ES-I3 (cell line): ENCODE measurements around the gene ADGRV1.
"Not testable (repeated sequence)": the region's sequence is repeated elsewhere in the genome, so short reads cannot be mapped to it uniquely, and the experiment has no call there.

Experiments used
- H3K36me3 ChIP-seq: 2 replicates; pipeline ENCODE4 v1.6.1; 2013; ENCODE audit warnings: mild to moderate bottlenecking, low read length, control low read depth, moderate library complexity; ENCODE audit not compliant: insufficient read depth
- H3K4me1 ChIP-seq: 2 replicates; pipeline ENCODE4 v1.6.1; 2013; ENCODE audit warnings: mild to moderate bottlenecking, control low read depth, low read length; ENCODE audit not compliant: insufficient read depth
- H3K9ac ChIP-seq: 2 replicates; pipeline ENCODE4 v1.6.1; 2013; ENCODE audit warnings: low read depth, mild to moderate bottlenecking, low read length, moderate library complexity
- H3K9me3 ChIP-seq: 2 replicates; pipeline ENCODE4 v1.6.1; 2013; ENCODE audit warnings: mild to moderate bottlenecking, low read length, moderate library complexity; ENCODE audit not compliant: control insufficient read depth, insufficient read depth

Gene ADGRV1

DNA sequence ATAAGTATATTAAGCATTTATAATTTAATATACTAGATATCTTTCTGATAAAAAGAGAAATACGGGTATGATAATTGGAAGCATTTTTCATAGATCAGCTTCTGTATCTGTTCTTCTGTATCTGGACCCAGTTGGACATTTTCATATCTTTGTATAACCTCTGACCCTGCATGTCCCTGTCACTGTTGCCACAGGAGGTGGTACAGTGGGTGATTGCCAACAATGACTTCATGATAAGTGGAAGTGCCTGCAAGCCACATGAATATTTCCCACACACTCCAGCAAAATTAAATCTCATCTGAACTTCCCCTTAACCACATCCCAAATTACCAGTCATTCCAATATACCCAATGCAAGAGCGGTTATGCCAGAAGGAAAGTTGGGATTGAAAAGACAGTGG, 448.1 kb downstream of the ADGRV1 start:
- Histone ChIP-seq H3K9me3 (no peaks in the 10 kb centered on the region), H3K9ac (no peak overlapping the region), H3K4me1 (no peaks in the 10 kb centered on the region), H3K36me3 (no peaks in the 10 kb centered on the region)

DNA sequence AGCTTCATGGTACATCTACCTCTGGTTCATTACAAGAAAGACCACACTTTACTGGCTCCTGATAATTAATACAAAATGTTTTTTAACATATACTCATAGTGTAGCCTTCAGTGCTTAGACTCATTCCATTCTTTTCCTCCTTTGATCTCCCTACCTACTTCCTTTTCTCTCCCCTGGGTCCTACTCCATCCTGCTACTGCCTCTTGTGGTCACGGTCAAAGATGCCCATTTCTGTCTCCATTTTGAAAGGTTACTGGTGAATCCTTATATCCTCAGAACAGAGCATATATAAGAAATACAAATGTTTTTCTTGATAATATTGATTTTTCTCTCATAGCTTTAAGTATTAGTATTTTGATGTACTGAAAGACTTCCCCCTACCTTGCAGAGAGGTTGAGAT, 448.7 kb downstream of the ADGRV1 start:
- H3K36me3 ChIP-seq = no peaks in the 10 kb centered on the region
- H3K4me1 ChIP-seq = no peaks in the 10 kb centered on the region
- H3K9me3 ChIP-seq = no peaks in the 10 kb centered on the region
- no peak overlapping the region for H3K9ac ChIP-seq

DNA sequence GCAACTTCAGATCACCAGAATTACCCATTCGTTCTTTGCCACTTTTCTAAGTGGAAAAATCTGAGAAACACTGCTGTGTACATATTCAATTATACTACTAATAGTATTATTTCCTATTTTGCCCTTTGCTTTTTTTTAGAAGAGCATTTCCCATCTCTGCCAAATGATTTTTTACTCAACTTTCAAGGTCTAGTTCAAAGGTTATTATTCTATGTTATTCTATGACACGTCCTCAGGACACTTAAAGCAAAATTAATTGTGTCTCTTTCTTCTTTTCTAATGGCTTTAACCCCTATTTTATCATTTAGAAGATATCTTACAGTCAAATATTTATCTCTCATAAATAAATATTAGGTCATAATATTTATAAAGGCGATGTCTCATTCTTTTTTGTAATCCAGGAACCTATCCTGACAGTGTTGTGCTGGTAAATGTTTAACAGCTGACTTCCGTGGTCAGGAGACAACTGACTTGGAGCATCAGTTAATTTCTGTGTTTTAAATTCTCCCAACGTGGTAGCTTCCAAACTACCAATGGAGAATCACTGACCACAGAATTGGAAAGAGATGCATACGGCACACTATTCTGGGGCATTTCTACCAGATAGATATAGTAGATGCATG, 449.3 kb downstream of the ADGRV1 start:
- Histone ChIP-seq H3K9ac (no peak overlapping the region), H3K4me1 (no peaks in the 10 kb centered on the region), H3K9me3 (no peaks in the 10 kb centered on the region), H3K36me3 (no peaks in the 10 kb centered on the region)

DNA sequence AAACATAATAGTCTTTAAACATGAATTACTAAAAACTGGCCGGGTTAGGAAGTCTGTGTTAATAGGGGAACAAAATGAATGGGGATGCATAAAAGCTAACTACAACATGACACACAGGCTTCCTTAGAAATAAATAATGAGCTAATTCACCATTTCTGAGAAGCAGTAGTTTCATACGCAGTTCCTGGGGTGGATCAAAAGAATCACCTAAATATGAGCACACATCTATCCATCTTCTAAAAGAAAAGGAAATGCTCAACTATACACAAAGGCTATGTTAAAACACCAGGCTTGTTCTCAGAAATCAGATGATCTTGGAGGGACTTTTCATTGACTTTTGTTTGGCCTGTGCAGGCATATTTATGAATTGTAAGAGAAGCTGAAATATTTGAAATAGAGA, 451.5 kb downstream of the ADGRV1 start:
- H3K4me1 ChIP-seq = no peaks in the 10 kb centered on the region
- H3K9ac ChIP-seq = no peak overlapping the region
- no peaks in the 10 kb centered on the region; the same call in 1 of the 2 replicates for H3K9me3 ChIP-seq
- no peaks in the 10 kb centered on the region for H3K36me3 ChIP-seq

DNA sequence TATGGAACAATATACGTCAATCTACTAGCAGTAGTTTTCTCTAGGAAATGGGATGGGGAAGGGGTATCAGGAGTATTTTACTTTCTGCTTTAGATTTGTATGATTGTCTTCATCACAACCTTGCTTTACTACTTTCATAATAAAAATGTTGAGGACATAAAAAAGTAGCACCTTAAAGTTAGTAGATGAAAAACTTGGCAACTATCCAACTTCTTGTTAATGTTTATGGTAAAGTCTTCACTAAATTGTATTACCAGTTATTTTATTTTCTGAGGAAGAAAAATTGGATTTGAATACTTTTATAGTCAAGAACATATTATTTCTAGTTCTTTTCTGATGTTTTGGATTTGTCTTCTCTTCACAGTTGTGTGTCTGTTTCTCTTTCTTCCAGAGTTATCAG, 452.4 kb downstream of the ADGRV1 start:
- Histone ChIP-seq H3K9ac (no peak overlapping the region), H3K4me1 (no peaks in the 10 kb centered on the region), H3K9me3 (no peaks in the 10 kb centered on the region; the same call in 1 of the 2 replicates), H3K36me3 (no peaks in the 10 kb centered on the region)

DNA sequence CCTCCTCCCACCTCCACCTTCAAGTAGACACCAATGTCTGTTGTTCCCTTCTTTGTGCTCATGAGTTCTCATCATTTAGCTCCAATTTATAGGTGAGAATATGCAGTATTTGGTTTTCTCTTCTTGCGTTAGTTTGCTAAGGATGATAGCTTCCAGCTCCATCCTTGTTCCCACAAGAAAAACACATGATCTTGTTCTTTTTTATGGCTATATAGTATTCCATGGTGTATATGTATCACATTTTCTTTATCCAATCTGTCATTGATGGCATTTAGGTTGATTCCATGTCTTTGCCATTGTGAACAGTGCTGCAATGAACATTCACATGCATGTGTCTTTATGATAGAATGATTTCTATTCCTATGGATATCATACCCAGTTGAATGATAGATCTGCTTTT, 454.3 kb downstream of the ADGRV1 start:
- H3K36me3 ChIP-seq, H3K4me1 ChIP-seq, H3K9me3 ChIP-seq, H3K9ac ChIP-seq: not testable (repeated sequence)

DNA sequence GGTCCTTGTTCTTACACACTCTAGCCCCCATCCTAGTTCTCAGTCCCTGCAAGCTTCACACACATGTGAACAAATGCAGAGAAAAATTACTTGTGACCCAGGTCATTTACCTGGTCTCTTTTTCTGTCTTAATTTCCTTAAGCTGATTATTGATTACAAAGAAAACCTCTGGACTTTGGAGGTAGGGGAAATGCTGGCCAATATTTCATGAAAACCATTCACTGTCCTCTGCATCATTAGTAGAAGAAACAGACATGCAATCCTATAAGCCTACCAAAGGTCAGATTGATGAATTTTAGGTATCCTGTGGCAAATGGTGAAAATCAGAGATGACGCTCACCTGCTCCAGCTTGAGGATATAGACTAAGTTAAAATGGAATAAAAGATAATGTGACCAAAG, 457.7 kb downstream of the ADGRV1 start:
- Histone ChIP-seq H3K9ac (no peak overlapping the region), H3K36me3 (no peaks in the 10 kb centered on the region), H3K4me1 (peaks cover 5% of the 10 kb centered on the region), H3K9me3 (no peaks in the 10 kb centered on the region; the same call in 1 of the 2 replicates)

DNA sequence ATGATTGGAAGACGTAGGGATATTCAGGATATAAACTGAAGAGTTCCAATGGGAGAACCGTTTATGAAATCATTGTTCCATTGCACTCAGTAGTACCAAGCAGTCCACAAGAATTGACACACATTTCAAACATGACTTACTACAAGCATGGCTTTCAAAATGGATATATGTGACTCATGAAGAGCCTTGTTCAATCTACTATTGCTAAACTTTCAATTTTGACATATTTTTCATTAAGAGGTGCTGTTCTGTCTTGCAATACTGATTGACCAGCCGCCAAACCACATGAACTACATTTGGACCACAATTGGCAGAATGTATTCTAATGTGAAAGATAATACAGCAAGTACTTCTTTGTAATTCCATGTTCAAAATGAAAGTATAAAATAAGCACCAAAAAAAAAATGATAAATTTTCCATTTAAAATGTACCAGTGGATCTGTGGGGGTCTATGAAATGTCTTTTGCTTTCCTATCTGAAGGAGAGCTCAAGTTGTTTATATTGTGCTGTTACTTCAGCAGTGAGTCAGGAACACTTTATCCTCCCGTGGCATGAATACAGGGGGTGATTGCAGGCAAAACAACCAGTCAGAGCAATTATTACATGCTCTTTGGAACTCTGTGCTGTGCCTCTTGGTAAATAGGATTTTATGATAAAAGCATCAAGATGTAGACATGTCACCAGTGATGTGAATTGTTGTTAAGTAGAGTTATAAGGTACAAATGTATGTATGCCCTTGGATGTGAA, 458.5 kb downstream of the ADGRV1 start:
- H3K4me1 ChIP-seq = peaks cover 5% of the 10 kb centered on the region
- H3K9me3 ChIP-seq = no peaks in the 10 kb centered on the region; the same call in 1 of the 2 replicates

DNA sequence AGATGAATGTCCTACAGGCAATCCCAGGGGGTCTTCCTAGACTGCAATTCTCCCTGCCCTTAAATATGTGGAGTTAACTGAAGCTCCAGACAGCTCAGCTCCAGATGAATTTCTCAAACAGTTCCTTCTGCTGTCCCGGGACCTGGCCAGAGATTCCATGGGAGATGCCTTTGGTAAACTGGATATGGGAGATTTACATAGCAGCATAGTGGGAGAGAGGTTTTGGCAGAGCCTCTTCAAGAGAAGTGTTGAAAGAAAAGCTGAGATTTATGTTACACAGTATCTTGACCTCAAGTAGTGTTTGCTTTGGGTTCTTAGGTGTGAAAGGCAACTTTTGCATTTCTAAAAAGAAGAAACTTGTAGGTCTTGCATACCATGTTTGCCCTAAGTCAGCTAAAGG, 459.6 kb downstream of the ADGRV1 start:
- Histone ChIP-seq H3K36me3 (no peaks in the 10 kb centered on the region), H3K4me1 (peaks cover 5% of the 10 kb centered on the region), H3K9ac (no peak overlapping the region), H3K9me3 (no peaks in the 10 kb centered on the region; the same call in 1 of the 2 replicates)

More for the DNA sequence above, 458.5 kb downstream of the ADGRV1 start:
- no peak overlapping the region for H3K9ac ChIP-seq
- H3K36me3 ChIP-seq = no peaks in the 10 kb centered on the region

DNA sequence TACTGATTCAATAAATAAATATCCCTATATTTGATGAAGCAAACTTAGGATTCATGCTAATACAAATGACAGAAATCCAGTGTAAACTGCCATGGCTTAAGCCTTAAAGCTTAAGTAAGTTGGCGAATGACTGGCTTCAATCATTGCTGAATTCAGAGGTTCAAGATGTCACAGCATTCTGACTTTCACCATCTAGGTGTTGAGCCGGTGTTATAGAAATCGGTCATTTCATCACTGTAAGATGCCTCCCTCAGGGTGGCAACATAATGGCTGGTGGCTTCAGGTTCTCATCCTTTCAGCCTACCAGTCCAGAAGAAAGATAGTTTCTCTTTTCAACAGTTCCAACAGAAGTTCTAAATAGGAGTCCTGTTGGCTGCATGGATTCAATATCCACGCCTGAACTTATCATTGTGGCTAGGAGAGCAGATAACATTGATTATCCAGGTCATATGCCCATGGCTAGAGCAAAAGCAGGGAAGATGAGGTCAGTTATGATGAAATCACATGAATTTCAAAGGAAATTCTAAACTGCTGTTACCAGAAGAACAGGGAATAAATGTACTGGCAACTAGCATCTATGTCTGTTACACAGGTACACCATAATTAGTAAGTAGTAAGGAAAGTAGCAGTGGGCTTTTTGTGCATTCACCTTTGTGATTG, 460.2 kb downstream of the ADGRV1 start:
- no peaks in the 10 kb centered on the region; the same call in 1 of the 2 replicates for H3K9me3 ChIP-seq
- peaks cover 5% of the 10 kb centered on the region for H3K4me1 ChIP-seq
- H3K36me3 ChIP-seq = no peaks in the 10 kb centered on the region
- H3K9ac ChIP-seq = no peak overlapping the region

DNA sequence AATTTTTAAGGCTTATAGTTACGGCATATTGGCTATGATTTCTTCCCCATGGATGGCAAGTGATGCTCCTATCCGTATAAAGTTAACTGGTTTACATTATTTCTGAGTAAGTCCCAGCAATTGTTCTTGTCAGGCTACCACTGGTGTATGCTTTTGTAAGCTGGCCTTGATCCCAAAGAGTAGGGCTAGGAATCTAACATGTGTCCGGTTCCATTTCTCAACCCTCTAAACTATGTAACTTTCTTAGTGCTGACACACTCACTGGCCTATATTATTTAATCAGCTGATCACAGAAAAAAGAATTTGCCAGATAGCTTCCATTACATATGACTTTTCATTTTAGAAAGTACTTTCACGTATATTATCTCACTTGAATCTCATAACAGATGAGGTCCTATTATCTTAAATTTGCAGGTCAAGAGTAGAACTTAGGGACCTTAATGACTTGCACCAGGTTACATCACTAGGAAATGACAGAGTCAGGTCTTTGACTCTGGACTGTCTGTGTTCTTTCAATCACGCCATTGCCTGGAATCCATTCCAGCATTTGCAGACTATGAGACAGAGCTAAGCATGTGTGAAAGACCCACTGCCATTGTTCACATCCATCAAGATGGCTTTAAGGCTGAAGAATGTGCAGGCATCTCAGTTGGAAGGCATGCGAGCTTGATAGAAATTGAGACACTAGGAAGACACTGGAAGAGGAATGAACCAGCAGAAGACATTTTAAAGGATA, 461.6 kb downstream of the ADGRV1 start:
- Histone ChIP-seq H3K9ac (no peak overlapping the region), H3K36me3 (no peaks in the 10 kb centered on the region), H3K4me1 (peaks cover 5% of the 10 kb centered on the region), H3K9me3 (no peaks in the 10 kb centered on the region)

DNA sequence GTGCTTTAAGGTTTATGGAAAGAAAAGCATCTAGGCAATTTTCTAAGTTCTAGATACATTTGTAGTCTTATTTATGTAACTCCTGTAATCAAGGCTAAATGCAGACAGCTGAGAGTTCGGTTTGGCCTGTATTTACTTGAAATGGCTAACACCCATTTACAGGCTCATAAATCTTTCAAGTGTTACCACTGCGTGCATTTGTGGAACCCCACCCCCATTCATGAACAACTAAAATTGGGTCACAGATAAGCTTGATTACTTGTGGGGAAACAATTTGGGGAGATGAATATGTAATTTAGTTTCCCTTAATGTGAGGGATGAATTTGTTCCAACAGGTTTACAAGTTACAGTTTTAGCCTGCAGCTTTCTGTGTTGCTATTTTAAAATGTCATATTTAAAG, 463.9 kb downstream of the ADGRV1 start:
- Histone ChIP-seq H3K4me1 (peaks cover 6% of the 10 kb centered on the region), H3K9ac (no peak overlapping the region), H3K36me3 (no peaks in the 10 kb centered on the region), H3K9me3 (no peaks in the 10 kb centered on the region)

DNA sequence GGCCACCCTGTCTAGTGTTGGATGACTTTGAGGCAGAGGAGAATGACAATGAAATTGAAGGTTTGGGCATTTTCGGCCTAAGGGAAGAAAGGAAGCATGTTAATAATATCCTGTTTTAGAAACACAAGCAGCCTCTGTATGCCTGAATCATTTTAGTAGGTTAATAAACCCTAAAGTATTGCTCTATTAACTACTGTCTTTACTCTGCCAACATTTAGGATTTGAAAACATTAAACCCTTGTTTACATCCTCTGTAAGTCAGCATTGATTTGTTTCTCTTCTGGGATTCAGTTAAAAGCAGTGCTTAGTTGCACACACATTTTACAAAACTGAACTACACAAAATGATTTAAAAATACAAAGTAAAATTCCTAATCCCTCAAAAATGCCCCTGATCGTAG, 465.6 kb downstream of the ADGRV1 start:
- H3K36me3 ChIP-seq = no peaks in the 10 kb centered on the region
- H3K9me3 ChIP-seq = no peaks in the 10 kb centered on the region
- no peak overlapping the region for H3K9ac ChIP-seq
- peaks cover 7% of the 10 kb centered on the region for H3K4me1 ChIP-seq

DNA sequence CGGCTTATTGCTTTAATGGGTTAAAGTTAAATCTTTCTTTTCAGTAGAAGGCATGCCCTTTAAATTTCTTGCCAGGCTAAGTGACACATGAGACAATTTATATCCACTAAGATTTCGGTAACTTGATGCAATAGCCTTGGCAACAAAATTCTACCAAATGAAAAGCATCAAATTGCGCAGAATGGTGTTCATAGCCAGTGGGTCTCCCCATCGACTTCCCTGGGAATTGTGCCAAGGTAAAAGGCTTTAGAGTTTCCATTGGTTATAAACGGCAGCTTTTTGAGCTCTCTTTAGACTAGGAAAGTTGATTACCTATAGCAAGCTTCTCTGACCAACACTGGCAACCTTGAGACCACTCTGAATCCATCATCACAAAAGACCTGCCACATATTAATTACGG, 466.1 kb downstream of the ADGRV1 start:
- no peak overlapping the region for H3K9ac ChIP-seq
- H3K9me3 ChIP-seq = no peaks in the 10 kb centered on the region
- peaks cover 7% of the 10 kb centered on the region for H3K4me1 ChIP-seq
- no peaks in the 10 kb centered on the region for H3K36me3 ChIP-seq
